Panc1 (cell line): Measurements from ENCODE around the gene NT5C2. TPM values are rescaled to one million over a fixed set of nuclear protein-coding genes. Genes with fewer than 3 reads are reported as not detected.
A peak's percentile ranks its signal among the peaks of the same experiment; 100 is the strongest.
"Not testable (repeated sequence)": the region's sequence is repeated elsewhere in the genome, so short reads cannot be mapped to it uniquely, and the experiment has no call there.

Source experiments
- ATAC-seq: fragments of 200-7000 bp; cut with Tn5 transposase; 2 replicates; pipeline ENCODE4 v1.9.1; 2020; ENCODE audit warnings: mild to moderate bottlenecking, moderate library complexity
- BruUV-seq: library from RNA; stranded (reverse); fragments of 400-500 nt; replicated peaks from 2 replicates; lab custom pipeline; 2021; lab: Mats Ljungman, UMichigan
- CTCF ChIA-PET: fragments of 300-600 bp; sonication (Branson Sonifier 250); formaldehyde crosslinking; loops from one replicate; lab custom pipeline; 2022; ENCODE audit warnings: antibody characterized with exemption; lab: Charles Lee
- POLR2A ChIA-PET: fragments of 300-600 bp; sonication (Branson Sonifier 250); formaldehyde crosslinking; loops from one replicate; lab custom pipeline; 2022; ENCODE audit warnings: antibody characterized with exemption; lab: Charles Lee
- DNase-seq: peaks from one replicate; pipeline ENCODE4 v3.0.0-alpha.2; 2010; ENCODE audit warnings: low read depth, low spot score
- H3K27ac ChIP-seq: 2 replicates; pipeline ENCODE4 v1.5.1; 2011; ENCODE audit warnings: mild to moderate bottlenecking, low read length, inconsistent platforms
- H3K27me3 ChIP-seq: fragments of 200-500 bp; sonication (Bioruptor generic); 2 replicates; pipeline ENCODE4 v1.6.0; 2014; ENCODE audit warnings: low read length, inconsistent platforms; ENCODE audit not compliant: control insufficient read depth, insufficient read depth
- H3K36me3 ChIP-seq: fragments of 200-500 bp; sonication (Bioruptor generic); 2 replicates; pipeline ENCODE4 v1.5.1; 2014; ENCODE audit warnings: inconsistent platforms, mild to moderate bottlenecking, low read length, moderate library complexity; ENCODE audit not compliant: control insufficient read depth, insufficient read depth
- H3K4me1 ChIP-seq: 2 replicates; pipeline ENCODE4 v1.5.1; 2011; ENCODE audit warnings: inconsistent platforms, mild to moderate bottlenecking, low read length, moderate library complexity; ENCODE audit not compliant: control insufficient read depth, insufficient read depth
- H3K4me3 ChIP-seq, 2 experiments: 2 replicates each; pipeline ENCODE4 v1.5.1; 2011 to 2012; ENCODE audit warnings: low read depth in 2 of 2, low read length in 2 of 2, mild to moderate bottlenecking in 2 of 2, inconsistent platforms in 1 of 2, moderate library complexity in 1 of 2
- H3K9me3 ChIP-seq: fragments of 200-500 bp; sonication (Bioruptor generic); 2 replicates; pipeline ENCODE4 v1.5.1; 2014; ENCODE audit warnings: low read depth, mild to moderate bottlenecking, inconsistent platforms, low read length, moderate library complexity; ENCODE audit not compliant: control insufficient read depth, insufficient read depth
- POLR2AphosphoS5 ChIP-seq: IDR thresholded peaks from 2 replicates; pipeline ENCODE4 v1.6.1; 2012; ENCODE audit warnings: mild to moderate bottlenecking, low read depth, low read length, moderate library complexity
- SIN3A ChIP-seq: IDR thresholded peaks from 2 replicates; pipeline ENCODE4 v1.6.1; 2012; ENCODE audit warnings: low read depth, mild to moderate bottlenecking, low read length, moderate library complexity, borderline replicate concordance; ENCODE audit not compliant: insufficient read depth
- TCF7L2 ChIP-seq: IDR thresholded peaks from 2 replicates; pipeline ENCODE4 v1.6.1; 2011; ENCODE audit warnings: mild to moderate bottlenecking, low read depth, low read length, inconsistent platforms
- in situ Hi-C: cut with HindIII; loops from 2 replicates; pipeline ENCODE4 v1.10.0; 2016; ENCODE audit warnings: low sequenced_read_pairs, low pct_unique_long_range_greater_than_20kb
- intact Hi-C: fragments of 100-400 bp; cut with micrococcal nuclease; formaldehyde crosslinking; loops from one replicate; pipeline ENCODE4 v1.10.0; 2022; ENCODE audit not compliant: unreplicated experiment
- total RNA-seq: library from RNA; stranded (reverse); gene quantifications from one replicate; pipeline ENCODE4 v1.2.1, GENCODE V29; 2021; ENCODE audit not compliant: unreplicated experiment
- TF ChIP-seq, protein P1 (sequence below), 2 experiments: IDR thresholded peaks; 2 replicates each; pipeline ENCODE4 v1.6.1; 2011 to 2012; ENCODE audit warnings: low read depth in 2 of 2, control low read depth in 1 of 2, low read length in 1 of 2, mild to moderate bottlenecking in 1 of 2, moderate library complexity in 1 of 2; ENCODE audit not compliant: insufficient read depth in 1 of 2
- TF ChIP-seq, protein P2 (sequence below): fragments of 450-650 bp; IDR thresholded peaks from 2 replicates; pipeline ENCODE4 v1.5.1; 2017; ENCODE audit warnings: mild to moderate bottlenecking

Gene NT5C2
- total RNA-seq, 1 experiment from 2014 or later, result 150 TPM

DNA sequence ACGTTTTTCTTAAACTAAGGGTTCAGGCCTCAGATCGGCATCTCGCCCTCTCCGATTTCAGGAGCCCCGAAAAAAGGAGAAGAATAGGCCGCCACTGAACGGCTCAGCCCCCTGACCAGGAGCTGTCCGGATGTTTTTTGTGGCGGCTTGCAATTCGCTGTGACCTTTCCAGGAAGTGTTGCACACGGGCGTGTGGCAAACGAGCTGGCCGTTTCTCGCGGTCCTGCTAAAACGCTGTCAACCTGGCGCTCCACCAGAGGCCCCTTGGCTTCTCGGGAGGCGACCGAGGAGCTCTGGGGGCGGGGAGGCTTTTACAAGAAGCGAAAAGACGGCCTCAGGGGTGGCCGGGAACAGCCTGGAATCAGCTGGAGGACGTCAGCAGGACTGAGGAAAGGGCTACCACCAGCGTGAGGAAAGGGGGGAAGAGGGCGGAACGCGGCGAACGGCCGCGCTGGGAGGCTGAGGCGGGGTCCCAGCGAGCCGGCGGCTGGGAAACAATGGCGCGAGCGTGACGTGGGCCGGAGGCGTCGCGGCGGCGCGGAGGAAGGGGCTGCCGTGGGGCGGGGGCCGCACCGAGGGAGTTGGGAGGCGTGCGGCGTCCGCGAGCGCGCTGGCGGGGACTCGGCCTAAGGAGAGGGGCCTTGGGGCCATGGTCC is 493 bp downstream of the NT5C2 start:
- POLR2A ChIA-PET, result interaction anchor here (0.5 to 3.9 kb wide), 14 partner anchors 10 to 853 kb away, joined by 3 to 26 read pairs (median 5); no protein-coding TSS in a partner anchor
- in situ Hi-C loops (no loop called here), intact Hi-C loops (loop anchor here (1.0 to 5.0 kb wide), 2 partner anchors 37 to 50 kb away; no protein-coding TSS in a partner anchor)
- no TSS peak for BruUV-seq
- H3K36me3 ChIP-seq, result peaks cover 8% of the 10 kb centered on the region
- H3K27me3 ChIP-seq, result no peaks in the 10 kb centered on the region
- ATAC-seq (peak; percentile 71), DNase-seq (no peak)
- peak overlapping the region; percentile 81 to 93 for H3K4me3 ChIP-seq
- H3K9me3 ChIP-seq, result no peaks in the 10 kb centered on the region
- TF ChIP-seq, protein P1, sequence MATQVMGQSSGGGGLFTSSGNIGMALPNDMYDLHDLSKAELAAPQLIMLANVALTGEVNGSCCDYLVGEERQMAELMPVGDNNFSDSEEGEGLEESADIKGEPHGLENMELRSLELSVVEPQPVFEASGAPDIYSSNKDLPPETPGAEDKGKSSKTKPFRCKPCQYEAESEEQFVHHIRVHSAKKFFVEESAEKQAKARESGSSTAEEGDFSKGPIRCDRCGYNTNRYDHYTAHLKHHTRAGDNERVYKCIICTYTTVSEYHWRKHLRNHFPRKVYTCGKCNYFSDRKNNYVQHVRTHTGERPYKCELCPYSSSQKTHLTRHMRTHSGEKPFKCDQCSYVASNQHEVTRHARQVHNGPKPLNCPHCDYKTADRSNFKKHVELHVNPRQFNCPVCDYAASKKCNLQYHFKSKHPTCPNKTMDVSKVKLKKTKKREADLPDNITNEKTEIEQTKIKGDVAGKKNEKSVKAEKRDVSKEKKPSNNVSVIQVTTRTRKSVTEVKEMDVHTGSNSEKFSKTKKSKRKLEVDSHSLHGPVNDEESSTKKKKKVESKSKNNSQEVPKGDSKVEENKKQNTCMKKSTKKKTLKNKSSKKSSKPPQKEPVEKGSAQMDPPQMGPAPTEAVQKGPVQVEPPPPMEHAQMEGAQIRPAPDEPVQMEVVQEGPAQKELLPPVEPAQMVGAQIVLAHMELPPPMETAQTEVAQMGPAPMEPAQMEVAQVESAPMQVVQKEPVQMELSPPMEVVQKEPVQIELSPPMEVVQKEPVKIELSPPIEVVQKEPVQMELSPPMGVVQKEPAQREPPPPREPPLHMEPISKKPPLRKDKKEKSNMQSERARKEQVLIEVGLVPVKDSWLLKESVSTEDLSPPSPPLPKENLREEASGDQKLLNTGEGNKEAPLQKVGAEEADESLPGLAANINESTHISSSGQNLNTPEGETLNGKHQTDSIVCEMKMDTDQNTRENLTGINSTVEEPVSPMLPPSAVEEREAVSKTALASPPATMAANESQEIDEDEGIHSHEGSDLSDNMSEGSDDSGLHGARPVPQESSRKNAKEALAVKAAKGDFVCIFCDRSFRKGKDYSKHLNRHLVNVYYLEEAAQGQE (IDR thresholded peaks at IDR 0.05; ENCODE audit: insufficient read depth in 1 of 2, low read depth in 2 of 2, low read length in 1 of 2), result no peak
- TF ChIP-seq, protein P2, sequence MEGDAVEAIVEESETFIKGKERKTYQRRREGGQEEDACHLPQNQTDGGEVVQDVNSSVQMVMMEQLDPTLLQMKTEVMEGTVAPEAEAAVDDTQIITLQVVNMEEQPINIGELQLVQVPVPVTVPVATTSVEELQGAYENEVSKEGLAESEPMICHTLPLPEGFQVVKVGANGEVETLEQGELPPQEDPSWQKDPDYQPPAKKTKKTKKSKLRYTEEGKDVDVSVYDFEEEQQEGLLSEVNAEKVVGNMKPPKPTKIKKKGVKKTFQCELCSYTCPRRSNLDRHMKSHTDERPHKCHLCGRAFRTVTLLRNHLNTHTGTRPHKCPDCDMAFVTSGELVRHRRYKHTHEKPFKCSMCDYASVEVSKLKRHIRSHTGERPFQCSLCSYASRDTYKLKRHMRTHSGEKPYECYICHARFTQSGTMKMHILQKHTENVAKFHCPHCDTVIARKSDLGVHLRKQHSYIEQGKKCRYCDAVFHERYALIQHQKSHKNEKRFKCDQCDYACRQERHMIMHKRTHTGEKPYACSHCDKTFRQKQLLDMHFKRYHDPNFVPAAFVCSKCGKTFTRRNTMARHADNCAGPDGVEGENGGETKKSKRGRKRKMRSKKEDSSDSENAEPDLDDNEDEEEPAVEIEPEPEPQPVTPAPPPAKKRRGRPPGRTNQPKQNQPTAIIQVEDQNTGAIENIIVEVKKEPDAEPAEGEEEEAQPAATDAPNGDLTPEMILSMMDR, result no peak
- 0 out of 2 replicates have a peak, but pooled peaks have one; percentile 40 for TF ChIP-seq POLR2AphosphoS5
- no peak for TF ChIP-seq TCF7L2
- TF ChIP-seq SIN3A, result no peak
- peaks cover 47% of the 10 kb centered on the region for H3K4me1 ChIP-seq
- CTCF ChIA-PET, result interaction anchor here (3.5 kb wide), 1 partner anchor 46 kb away, joined by 15 read pairs; no protein-coding TSS in a partner anchor
- H3K27ac ChIP-seq, result peak overlapping the region; percentile 93

DNA sequence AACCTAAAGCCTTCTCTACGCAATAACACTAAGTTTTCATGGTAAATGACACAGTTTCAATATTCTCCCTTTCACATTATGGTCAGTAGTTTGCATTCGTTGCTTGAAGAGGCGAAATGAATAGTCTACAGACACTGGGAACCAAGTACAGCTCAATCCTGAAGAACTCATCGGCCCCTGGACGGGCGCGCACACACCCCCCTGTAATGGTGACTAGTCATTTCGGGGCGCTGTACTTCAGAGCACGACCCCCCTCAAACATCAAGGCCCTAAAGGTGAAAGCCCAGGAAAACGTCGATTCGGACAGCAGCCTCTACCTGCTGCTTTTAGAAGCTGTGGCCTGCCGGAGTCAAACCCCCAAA is 1.0 kb downstream of the NT5C2 start:
- intact Hi-C loops (loop anchor here (5.0 kb wide), 1 partner anchor 50 kb away; no protein-coding TSS in a partner anchor), in situ Hi-C loops (no loop called here)
- Histone ChIP-seq H3K4me1 (peaks cover 47% of the 10 kb centered on the region), H3K27ac (peak overlapping the region; percentile 93), H3K36me3 (peaks cover 8% of the 10 kb centered on the region), H3K9me3 (no peaks in the 10 kb centered on the region), H3K4me3 (peak overlapping the region; percentile 81 to 93), H3K27me3 (no peaks in the 10 kb centered on the region)
- BruUV-seq, result no TSS peak
- ATAC-seq (no peak), DNase-seq (no peak)
- TF ChIP-seq POLR2AphosphoS5, result no peak
- TF ChIP-seq TCF7L2, result no peak
- no peak for TF ChIP-seq SIN3A
- TF ChIP-seq, protein P2, result no peak
- TF ChIP-seq, protein P1 (IDR thresholded peaks at IDR 0.05; ENCODE audit: insufficient read depth in 1 of 2, low read depth in 2 of 2, low read length in 1 of 2), result no peak
- CTCF ChIA-PET, result interaction anchor here (0.8 to 3.5 kb wide), 2 partner anchors 14 to 47 kb away, joined by 4 to 15 read pairs; no protein-coding TSS in a partner anchor
- POLR2A ChIA-PET, result interaction anchor here (0.6 to 3.9 kb wide), 9 partner anchors 9 to 111 kb away, joined by 3 to 26 read pairs (median 5); no protein-coding TSS in a partner anchor

DNA sequence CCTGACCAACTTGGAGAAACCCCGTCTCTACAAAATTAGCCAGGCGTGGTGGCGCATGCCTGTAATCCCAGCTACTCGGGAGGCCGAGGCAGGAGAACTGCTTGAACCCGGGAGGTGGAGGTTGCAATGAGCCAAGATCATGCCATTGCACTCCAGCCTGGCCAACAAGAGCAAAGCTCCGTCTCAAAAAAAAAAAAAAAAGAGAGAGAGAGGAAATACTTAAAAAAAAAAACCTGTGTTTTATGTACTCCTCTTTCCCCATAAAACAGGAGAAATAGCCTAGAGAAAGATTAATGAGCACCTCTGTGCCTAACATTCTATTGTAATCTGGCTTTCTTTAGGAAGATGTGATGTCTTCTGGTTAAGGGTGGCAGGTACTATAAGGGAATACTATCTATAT is 1.9 kb downstream of the NT5C2 start:
- Histone ChIP-seq H3K4me3 (peak overlapping the region; percentile 81 to 93), H3K4me1 (peaks cover 47% of the 10 kb centered on the region), H3K27ac (peak overlapping the region; percentile 93)
- intact Hi-C loops, result loop anchor here (5.0 kb wide), 1 partner anchor 51 kb away; no protein-coding TSS in a partner anchor
- H3K27me3 ChIP-seq, H3K9me3 ChIP-seq, H3K36me3 ChIP-seq, in situ Hi-C loops, BruUV-seq, DNase-seq, ATAC-seq: not testable (repeated sequence)
- ChIA-PET CTCF (interaction anchor here (0.8 to 3.5 kb wide), 3 partner anchors 14 to 48 kb away, joined by 4 to 15 read pairs (median 5); no protein-coding TSS in a partner anchor), POLR2A (interaction anchor here (0.6 to 3.9 kb wide), 4 partner anchors 13 to 69 kb away, joined by 3 to 26 read pairs (median 4); no protein-coding TSS in a partner anchor)
